Amygdala (tissue), 56 donors: ENCODE measurements around the gene PLD4.

Experiments
- DNase-seq, 56 donors: peaks; one replicate each; lab custom pipeline; 2025; lab: John Stamatoyannopoulos, UW

PLD4 gene

GRCh38 chr14:104972301-104973134, 47.8 kb downstream of the PLD4 start:
- DNase-seq: no peak

GRCh38 chr14:104973135-104973384, 48.4 kb downstream of the PLD4 start:
- DNase-seq: peak in 7 of 56 donors; percentile 29 to 56 (median 35)

GRCh38 chr14:104973385-104974145, 48.9 kb downstream of the PLD4 start:
- peak in 8 of 56 donors; percentile 20 to 71 (median 46) for DNase-seq

- no peak for DNase-seq
These were observed 49.5 kb downstream of the PLD4 start for GRCh38 chr14:104974146-104974541.

- no peak for DNase-seq
These were observed 50.1 kb downstream of the PLD4 start for GRCh38 chr14:104974665-104975390.

GRCh38 chr14:104975481-104976197, 51.0 kb downstream of the PLD4 start:
- no peak for DNase-seq

- DNase-seq: peak in 43 of 56 donors; percentile 19 to 80 (median 46)
These were observed 51.7 kb downstream of the PLD4 start for GRCh38 chr14:104976198-104977007.

GRCh38 chr14:104977008-104977680, 52.5 kb downstream of the PLD4 start:
- no peak for DNase-seq

GRCh38 chr14:104977681-104978653, 53.3 kb downstream of the PLD4 start, which contains the start of gene AHNAK2:
TSS of gene AHNAK2 (minus strand) at chr14:104978374. CDS start at chr14:104978237, 137 bp downstream.
- peak in 18 of 56 donors; percentile 26 to 74 (median 42) for DNase-seq

GRCh38 chr14:104978746-104979691, 54.3 kb downstream of the PLD4 start:
- no peak for DNase-seq

- peak in 1 of 56 donors; percentile 15 for DNase-seq
These were observed 55.3 kb downstream of the PLD4 start for GRCh38 chr14:104979758-104980610.

- no peak for DNase-seq
These were observed 56.2 kb downstream of the PLD4 start for GRCh38 chr14:104980611-104981531.

GRCh38 chr14:104981699-104982541, 57.2 kb downstream of the PLD4 start:
- DNase-seq: peak in 3 of 56 donors; percentile 18 to 50 (median 24)
